Measurements from ENCODE around the gene MTMR3. TPM values are rescaled to one million over a fixed set of nuclear protein-coding genes. Genes with fewer than 3 reads are reported as not detected.

The MTMR3 gene
- total RNA-seq, 1 experiment from 2014 or later, result 26.8 TPM

DNA sequence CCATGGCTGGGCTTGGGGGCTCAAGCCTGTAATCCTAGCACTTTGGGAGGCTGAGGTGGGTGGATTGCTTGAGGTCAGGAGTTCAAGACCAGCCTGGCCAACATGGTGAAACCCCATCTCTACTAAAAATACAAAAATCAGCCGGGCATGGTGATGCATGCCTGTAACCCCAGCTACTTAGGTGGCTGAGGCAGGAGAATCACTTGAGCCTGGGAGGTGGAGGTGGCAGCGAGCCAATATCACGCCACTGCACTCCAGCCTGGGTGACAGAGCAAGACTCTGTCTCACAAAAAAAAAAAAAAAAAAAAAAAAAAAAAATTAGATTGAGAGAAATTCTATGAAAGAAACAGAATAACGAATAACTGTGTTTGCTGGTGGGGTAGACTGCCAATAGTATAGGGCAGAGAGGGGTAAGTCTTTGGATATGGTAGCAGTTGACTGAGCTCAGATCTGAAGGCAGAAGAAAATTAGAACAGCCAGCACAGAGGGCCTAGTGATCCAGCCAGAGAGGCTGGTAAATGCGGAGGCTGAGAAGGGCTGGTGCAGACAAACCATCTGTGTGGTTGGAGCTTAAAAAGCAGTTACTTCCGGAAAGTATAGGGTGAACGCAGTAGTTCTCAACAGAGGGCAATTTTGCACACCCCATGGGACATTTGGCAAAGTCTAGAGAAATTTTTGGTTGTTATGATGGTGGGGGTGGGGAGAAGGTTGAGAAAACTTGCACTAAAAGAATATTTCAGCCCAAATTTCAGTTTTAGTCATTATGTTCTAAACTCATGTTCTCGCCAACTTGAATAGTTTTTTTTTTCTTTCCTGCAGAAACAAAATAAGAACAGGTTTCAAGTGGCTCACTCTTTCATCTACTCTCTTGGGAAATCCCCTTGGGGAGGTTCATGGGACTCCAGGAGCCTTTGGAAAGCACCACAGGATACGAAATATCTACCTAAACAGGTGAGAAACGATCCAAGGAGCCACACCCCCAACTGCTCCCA lies 195.6 kb downstream of the MTMR3 start:
- no peaks in the 10 kb centered on the region for H3K4me1 ChIP-seq (ENCODE audit: control insufficient read depth, insufficient read depth, low read length)
- no peaks in the 10 kb centered on the region for H3K36me3 ChIP-seq (ENCODE audit: control insufficient read depth, insufficient read depth, low read length)
- H3K9me3 ChIP-seq (ENCODE audit: control insufficient read depth, insufficient read depth, low read depth, low read length), result no peaks in the 10 kb centered on the region
- H3K4me3 ChIP-seq (ENCODE audit: low read depth in 2 of 2, low read length in 2 of 2), result no peak overlapping the region
- intact Hi-C loops (cut with micrococcal nuclease; ENCODE audit: unreplicated experiment), result no loop called here
- POLR2A ChIA-PET, result no interaction called here
- no peak for TF ChIP-seq SIN3A (IDR thresholded peaks at IDR 0.05; ENCODE audit: borderline replicate concordance, insufficient read depth, low read depth, low read length)
- TF ChIP-seq, protein P1, sequence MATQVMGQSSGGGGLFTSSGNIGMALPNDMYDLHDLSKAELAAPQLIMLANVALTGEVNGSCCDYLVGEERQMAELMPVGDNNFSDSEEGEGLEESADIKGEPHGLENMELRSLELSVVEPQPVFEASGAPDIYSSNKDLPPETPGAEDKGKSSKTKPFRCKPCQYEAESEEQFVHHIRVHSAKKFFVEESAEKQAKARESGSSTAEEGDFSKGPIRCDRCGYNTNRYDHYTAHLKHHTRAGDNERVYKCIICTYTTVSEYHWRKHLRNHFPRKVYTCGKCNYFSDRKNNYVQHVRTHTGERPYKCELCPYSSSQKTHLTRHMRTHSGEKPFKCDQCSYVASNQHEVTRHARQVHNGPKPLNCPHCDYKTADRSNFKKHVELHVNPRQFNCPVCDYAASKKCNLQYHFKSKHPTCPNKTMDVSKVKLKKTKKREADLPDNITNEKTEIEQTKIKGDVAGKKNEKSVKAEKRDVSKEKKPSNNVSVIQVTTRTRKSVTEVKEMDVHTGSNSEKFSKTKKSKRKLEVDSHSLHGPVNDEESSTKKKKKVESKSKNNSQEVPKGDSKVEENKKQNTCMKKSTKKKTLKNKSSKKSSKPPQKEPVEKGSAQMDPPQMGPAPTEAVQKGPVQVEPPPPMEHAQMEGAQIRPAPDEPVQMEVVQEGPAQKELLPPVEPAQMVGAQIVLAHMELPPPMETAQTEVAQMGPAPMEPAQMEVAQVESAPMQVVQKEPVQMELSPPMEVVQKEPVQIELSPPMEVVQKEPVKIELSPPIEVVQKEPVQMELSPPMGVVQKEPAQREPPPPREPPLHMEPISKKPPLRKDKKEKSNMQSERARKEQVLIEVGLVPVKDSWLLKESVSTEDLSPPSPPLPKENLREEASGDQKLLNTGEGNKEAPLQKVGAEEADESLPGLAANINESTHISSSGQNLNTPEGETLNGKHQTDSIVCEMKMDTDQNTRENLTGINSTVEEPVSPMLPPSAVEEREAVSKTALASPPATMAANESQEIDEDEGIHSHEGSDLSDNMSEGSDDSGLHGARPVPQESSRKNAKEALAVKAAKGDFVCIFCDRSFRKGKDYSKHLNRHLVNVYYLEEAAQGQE (IDR thresholded peaks at IDR 0.05; ENCODE audit: insufficient read depth in 1 of 2, low read depth in 2 of 2, low read length in 1 of 2), result no peak
- TF ChIP-seq, protein P2, sequence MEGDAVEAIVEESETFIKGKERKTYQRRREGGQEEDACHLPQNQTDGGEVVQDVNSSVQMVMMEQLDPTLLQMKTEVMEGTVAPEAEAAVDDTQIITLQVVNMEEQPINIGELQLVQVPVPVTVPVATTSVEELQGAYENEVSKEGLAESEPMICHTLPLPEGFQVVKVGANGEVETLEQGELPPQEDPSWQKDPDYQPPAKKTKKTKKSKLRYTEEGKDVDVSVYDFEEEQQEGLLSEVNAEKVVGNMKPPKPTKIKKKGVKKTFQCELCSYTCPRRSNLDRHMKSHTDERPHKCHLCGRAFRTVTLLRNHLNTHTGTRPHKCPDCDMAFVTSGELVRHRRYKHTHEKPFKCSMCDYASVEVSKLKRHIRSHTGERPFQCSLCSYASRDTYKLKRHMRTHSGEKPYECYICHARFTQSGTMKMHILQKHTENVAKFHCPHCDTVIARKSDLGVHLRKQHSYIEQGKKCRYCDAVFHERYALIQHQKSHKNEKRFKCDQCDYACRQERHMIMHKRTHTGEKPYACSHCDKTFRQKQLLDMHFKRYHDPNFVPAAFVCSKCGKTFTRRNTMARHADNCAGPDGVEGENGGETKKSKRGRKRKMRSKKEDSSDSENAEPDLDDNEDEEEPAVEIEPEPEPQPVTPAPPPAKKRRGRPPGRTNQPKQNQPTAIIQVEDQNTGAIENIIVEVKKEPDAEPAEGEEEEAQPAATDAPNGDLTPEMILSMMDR (IDR thresholded peaks at IDR 0.05), result no peak
- no TSS peak for BruUV-seq (replicated peaks)
- CTCF ChIA-PET, result interaction anchor here (0.5 to 0.6 kb wide), 2 partner anchors 270 to 305 kb away, joined by 5 to 6 read pairs; no protein-coding TSS in a partner anchor
- ATAC-seq (no peak), DNase-seq (ENCODE audit: low read depth, low spot score) (no peak)
- peaks cover 10% of the 10 kb centered on the region; the same call in 1 of the 2 replicates for H3K27me3 ChIP-seq (ENCODE audit: control insufficient read depth, insufficient read depth, low read length)
- H3K27ac ChIP-seq (ENCODE audit: low read length), result no peak overlapping the region
- in situ Hi-C loops (cut with HindIII; ENCODE audit: low pct_unique_long_range_greater_than_20kb, low sequenced_read_pairs), result no loop called here

DNA sequence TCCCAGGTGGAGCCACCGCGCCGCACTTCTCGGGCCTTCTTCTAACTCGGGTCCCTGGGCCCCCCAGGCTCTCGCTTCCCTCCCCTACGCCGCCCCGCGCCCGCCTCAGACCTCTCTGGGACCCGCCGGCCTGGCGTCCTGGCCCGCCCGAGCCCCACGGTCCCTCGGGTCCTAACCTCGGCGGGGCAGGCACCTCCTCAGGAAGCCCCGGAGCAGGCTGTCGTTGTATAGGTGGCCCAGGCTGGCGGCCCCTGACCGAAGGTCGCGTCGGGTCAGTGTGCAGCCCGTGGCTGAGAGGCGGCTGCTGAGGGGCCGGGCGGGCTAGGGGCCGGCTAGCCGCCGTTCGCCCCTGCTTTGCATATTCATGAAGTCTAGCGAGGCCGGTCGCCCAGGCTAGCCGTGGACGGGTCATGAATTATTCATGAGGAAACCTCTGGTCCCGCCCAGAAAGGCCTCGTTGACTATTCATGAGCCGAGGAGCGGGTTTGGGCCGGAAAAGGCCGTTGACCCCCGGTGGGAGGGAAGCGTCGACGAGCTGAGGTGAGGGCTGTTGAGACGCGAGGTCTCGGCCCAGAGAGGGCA lies 197.1 kb downstream of the MTMR3 start, which contains the start of gene HORMAD2:
Gene HORMAD2 (plus strand): TSS at position 513 of the 582 bp plus-strand sequence. CDS start 13,489 bp downstream, outside the sequence.
- no peaks in the 10 kb centered on the region for H3K36me3 ChIP-seq (ENCODE audit: control insufficient read depth, insufficient read depth, low read length)
- POLR2A ChIA-PET, result no interaction called here
- H3K27me3 ChIP-seq (ENCODE audit: control insufficient read depth, insufficient read depth, low read length), result peaks cover 6% of the 10 kb centered on the region; the same call in 1 of the 2 replicates
- intact Hi-C loops (cut with micrococcal nuclease; ENCODE audit: unreplicated experiment) (no loop called here), in situ Hi-C loops (cut with HindIII; ENCODE audit: low pct_unique_long_range_greater_than_20kb, low sequenced_read_pairs) (no loop called here)
- no peak for DNase-seq (ENCODE audit: low read depth, low spot score)
- no peaks in the 10 kb centered on the region for H3K9me3 ChIP-seq (ENCODE audit: control insufficient read depth, insufficient read depth, low read depth, low read length)
- CTCF ChIA-PET, result no interaction called here
- H3K4me3 ChIP-seq (ENCODE audit: low read depth in 2 of 2, low read length in 2 of 2), result no peak within 1 kb of the TSS
- H3K27ac ChIP-seq (ENCODE audit: low read length), result no peak within 1 kb of the TSS
- ATAC-seq, result no peak
- BruUV-seq (replicated peaks), result no TSS peak
- H3K4me1 ChIP-seq (ENCODE audit: control insufficient read depth, insufficient read depth, low read length), result no peaks in the 10 kb centered on the region
- TF ChIP-seq, protein P2 (IDR thresholded peaks at IDR 0.05), result no peak
- TF ChIP-seq TCF7L2 (IDR thresholded peaks at IDR 0.05; ENCODE audit: low read depth, low read length) (no peak), SIN3A (IDR thresholded peaks at IDR 0.05; ENCODE audit: borderline replicate concordance, insufficient read depth, low read depth, low read length) (no peak), POLR2AphosphoS5 (IDR thresholded peaks at IDR 0.05; ENCODE audit: low read depth, low read length) (no peak)
- TF ChIP-seq, protein P1 (IDR thresholded peaks at IDR 0.05; ENCODE audit: insufficient read depth in 1 of 2, low read depth in 2 of 2, low read length in 1 of 2), result no peak

All from Panc1 (cell line).